CD4-positive, alpha-beta T cell treated with Interleukin-21 for 1 hour (primary cell): ENCODE results near the gene TMEM164.

ENCODE experiments used
- DNase-seq: peaks from one replicate; pipeline ENCODE4 v3.0.0-alpha.2; 2020

TMEM164 gene

DNA sequence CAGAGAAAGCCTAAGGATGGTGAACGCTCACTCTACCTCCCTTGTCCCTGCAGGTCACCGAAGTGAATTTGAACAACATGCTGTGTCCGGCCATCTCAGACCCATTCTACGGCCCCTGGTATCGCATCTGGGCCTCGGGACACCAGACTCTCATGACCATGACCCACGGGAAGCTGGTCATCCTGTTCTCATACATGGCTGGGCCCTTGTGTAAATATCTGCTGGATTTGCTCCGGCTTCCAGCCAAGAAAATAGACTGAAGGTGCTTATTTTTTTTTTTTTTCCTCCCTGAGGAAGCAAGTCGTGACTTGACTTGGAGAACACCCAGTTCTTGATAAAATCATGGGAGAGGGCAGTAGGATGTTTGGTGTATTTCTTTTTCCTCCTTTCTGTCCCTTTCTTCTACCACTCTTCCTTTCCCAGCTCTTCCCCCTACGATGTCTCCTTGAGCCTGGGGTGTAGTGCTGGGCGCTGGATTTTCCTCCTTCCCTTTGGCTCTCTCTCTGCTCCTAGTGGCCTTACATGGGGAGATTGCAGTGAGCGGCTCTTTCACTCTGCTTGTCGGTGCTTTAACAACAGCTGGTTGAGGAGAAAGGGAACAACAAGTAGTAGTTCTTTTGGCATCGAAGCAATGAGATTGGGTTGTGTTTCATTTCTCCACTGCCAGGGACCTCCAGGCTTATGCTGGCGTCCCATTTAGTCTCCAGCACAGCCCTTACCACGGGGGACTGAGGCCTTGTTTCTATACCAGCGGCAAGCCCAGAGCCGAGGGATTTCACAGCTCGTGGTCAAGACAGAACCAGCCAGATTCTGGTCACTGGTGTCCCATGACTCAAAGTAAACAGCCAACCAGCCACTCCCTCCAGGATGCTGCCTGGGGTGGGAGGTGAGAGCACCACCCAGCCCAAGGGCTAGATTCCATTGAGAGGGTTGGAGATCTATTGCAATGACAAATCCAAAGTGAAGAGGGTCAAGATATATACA lies 170.6 kb downstream of the TMEM164 start:
- no peak for DNase-seq

DNA sequence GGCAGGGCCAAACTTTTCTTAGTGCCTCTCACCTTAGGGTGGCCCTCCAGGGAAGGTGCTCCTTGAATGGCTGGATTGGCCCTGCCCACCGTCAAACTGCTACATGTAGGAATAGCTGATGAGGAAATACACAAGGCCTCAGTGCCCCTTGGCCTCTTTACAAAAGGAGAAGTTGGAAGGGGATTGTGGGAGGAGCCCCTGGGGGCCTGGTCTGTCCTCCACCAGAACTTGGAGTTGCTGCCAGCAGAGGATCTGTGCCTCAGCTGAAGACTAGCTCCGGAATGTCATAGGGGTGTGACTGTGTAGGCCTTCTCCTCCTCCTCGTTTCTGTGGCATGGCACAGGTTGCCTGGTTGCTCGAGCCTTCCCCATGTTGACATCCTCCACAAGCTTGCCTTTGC lies 172.2 kb downstream of the TMEM164 start:
- DNase-seq: no peak

DNA sequence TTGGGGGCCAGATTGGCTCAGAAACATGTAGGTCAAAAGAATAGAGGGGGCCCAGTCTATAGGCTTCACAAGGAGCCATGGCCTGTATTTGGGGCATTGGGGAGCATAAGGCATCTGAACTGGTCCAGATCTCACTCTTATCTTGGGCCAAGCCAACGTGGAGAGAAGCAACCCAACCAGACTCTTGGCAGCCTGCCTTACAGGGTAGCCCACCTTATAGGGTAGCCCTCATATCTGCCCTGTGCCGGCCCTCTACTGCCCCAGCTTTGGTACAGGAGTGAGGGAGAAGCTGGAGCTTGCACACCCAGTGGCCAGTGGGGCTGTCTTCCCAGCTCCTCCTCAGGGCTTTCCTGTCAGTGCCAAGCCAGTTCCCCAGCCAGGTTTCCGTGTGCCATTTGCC lies 172.8 kb downstream of the TMEM164 start:
- no peak for DNase-seq

DNA sequence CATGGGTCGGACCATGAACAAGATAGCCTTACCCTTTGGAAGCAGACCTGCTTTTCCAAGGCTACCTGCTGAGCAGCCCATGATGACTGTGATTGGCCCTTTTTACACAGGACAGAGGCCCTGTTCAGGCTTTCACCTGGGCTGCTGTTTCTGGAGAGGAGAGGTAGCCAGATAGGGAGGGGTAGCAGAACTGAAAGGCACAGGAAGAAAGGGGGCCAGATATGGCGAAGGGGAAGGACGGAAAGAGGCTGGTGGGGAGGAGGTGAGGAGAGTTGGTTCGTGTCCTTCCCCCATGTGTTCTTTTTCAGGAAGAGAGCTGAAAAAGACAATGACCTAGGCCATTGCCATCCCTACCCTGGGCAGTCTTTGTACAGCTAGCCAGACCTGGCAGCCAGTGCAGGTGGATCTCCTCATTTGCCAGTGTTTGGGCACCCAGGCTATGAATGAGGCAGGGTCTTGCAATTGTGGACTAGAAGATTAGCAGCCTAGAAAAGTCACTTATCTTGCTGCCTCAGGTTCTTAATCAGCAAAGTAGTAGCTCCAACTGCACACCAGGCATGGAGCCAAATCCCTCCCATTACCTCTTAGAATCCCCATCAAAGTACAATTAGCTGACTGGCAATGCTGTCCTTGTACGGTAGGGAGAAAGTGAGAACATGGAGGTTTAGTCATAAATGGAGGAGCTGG lies 175.4 kb downstream of the TMEM164 start:
- DNase-seq: no peak

DNA sequence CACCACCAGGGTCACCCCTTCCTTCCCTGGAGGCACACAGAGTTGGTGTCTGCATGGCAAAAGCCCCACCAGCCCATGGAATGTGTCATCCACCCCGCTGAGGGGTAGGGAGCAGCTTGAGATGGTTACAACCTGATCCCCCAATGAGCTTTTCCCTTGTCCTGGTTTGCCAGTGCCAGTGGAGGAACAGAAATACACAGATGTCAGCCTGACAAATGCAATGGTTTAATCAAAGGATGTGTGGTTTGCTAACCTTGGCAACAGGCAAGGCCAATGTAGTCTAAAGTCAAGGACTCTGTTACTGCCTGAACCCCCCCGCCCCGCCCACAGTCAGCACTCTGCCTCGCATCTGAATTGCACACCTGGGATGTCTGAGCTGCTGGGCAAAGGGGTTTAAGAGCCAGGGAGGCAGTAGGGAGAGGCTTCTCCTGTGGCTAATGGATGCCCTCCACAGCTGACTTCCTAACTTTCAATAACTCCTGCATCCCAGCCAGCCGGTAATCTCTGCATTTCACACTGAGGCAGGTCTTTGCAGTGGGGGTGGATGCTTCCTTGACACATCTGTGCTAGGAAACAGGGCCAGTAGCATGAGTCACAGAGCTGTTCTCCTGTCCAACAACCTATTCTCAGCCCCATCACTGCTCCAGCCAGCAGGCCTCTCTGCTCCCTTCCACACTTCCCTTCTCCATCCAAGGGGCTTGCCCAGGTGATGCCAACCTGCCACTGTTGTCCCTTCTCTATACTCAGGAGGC lies 177.4 kb downstream of the TMEM164 start:
- DNase-seq: no peak

DNA sequence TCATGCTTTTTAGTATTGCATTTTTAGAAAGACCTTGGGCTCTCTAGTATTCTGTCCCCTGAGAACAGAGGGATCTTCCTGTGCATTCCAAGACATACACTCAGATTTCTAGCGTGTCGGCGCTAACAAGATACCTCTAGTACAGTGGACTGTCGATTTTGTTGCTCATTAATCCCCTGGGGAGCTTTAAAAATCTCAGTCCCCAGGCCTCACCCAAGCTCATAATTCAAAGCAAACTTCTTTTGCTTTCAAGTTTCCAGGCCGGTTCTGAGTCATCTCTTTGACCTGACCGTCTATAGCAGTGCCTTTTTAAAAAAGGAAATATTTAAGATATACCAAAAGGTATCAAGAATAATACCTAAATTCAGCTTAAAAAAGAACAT lies 178.0 kb downstream of the TMEM164 start:
- no peak for DNase-seq

DNA sequence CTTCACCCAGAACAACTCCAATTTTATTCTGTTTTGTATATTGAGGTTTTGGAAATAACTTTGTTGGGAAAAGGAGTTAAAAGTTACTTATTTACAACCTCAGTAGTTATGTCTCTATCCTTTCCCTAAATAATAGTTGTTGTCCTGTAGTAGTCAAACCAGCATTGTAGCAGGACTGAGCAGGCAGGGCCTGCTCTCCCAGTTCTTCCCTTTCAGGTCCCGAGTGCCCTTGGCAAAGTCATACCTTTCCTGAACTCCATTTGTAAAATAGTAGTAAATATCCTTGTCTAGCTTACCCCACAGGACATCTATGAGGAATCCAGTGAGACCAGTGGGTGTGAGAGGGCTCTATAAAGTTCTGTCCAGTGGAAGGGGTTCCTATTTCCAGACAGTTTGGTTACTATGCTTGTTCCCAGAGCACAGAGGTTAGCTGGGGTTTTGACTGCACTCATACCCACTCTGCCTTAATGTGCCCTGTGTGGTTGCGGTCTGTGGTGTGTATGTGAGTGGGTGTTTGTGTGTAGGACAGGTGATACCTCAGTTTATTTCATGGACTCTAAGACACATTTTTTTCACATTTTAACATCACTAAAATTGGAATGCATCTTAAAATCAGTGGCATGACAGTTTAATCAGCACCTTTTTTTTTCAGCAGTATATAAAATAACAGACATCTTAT lies 178.7 kb downstream of the TMEM164 start:
- DNase-seq: no peak

DNA sequence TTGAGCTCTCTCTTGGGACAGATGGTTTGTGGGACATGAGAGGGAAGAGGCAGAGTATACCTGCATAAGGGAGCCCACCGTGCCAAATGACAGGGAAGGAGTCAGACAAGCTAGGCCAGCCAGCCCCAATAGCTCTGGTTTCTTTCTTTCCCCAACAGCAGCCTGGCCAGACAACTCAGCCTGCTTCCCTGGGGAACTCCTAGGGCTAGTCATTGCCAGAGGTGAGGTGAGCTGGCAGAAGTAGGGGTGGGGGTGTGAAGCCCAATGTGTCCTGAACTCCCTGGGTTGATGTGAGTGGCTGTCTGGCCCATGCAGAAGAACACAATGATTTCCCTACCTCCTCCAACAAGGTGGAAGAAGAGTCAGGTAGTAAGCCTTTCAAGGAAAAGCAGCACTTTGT lies 179.4 kb downstream of the TMEM164 start:
- DNase-seq: no peak

DNA sequence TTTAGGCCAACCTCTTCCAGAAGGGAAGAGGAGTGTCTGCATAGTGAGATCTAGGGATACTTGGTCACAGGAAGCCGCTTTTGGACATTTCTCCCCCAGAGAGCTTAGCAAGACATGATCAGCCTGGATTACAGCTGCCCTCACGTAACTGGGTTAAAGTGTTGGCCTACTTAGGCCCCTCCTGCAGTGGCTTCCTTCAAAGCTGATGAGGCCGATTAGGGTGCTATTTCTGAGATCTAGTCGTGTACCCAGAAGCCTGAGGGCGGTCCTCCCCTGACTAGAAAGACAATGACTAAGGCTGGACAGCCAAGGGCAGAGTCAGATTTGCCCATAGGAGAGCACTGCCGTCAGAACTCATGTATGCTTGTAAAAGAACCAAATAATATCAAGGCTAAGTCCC lies 180.0 kb downstream of the TMEM164 start:
- no peak for DNase-seq

DNA sequence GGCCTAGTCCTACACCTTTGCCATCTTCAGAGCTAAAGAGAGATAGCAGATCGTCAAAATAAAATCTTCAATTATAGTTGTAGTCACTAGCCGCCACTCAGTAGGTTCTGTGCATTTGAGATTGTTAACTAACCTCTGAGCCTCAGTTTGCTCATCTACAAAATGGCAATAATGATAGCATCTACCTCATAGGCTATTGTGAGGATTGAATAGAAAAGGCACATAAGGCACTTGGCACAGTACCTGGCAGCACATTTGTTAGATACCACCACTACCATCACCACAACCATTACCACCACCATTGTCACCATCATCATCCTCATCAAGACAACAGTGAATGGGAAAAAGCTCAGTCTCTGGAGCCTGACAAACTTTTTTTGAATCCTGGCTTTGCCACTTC lies 180.4 kb downstream of the TMEM164 start:
- no peak for DNase-seq

DNA sequence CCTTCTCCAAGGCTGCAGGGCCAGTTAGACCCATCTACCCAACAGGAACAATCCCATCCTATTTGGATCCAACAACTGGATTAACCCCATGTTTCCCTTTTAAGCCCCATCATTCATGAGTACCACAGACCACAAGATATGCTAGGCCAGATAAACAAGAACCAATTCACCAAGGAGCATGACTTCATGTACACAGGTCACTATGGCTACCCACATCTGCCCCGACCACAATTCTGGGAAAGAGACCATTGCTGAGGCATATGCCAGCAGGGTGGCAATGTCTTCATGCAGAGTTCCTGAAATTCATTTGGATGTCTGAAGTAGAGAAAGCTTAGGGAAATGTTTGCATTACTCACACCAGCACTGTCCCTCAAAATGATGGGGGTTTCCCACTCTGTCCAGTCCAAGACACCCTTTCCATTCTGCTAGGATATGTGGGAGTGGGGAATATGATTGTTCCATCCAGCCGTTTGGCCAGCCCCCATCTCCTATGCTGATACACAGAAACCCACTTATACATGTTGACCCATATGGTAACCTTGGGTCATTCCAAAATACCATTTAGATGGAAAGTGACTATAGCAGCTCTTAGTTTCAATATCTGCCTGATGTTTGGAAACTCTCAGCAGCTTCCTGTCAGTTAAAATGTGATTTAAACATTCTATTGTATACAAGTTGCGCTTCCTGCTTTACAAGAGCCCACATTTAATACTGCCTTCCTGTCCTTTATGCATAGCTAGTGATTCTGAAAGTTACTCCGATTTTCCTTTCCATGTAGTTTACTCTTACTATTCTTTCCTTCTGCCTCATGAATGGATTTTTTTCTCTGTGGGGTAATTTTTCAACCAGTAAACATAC lies 186.0 kb downstream of the TMEM164 start:
- DNase-seq: no peak

DNA sequence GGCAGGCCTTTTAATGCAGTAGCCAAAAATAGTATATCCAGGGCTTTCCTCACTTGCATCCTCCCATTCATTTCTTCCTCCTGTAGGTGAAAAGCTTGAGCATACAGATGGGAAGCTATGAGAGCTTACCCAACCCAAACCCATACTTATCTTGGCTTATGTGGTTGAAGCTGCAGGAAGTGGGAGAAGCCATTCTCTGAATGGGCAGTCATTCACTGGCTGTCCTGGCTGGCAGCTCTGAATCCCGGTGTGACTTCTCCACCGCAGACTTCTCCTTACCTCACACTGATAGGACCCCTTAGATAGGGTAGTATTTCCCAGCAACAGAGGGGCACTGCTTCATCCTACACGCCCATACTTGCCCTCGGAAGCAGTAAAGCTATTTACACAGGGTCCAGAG lies 189.6 kb downstream of the TMEM164 start:
- DNase-seq: no peak

DNA sequence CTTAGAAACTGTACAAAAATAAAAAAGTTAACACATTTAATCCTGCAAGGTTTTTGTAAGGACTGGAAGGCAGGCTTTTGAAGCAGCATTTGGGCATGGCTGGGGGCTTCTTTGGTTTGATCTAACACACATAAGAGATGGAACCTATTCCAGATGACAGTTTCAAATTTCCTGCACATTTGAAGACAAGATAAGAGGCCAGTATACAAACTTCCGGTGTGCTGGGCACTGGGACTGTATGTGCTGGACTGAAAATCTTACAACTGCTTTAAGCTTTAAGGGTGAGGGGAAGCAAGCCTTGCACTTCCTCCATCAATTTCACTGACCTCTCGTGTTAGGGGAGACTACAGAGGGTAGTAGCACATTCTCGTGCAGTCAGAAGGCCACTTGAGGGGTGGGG lies 192.1 kb downstream of the TMEM164 start:
- no peak for DNase-seq

DNA sequence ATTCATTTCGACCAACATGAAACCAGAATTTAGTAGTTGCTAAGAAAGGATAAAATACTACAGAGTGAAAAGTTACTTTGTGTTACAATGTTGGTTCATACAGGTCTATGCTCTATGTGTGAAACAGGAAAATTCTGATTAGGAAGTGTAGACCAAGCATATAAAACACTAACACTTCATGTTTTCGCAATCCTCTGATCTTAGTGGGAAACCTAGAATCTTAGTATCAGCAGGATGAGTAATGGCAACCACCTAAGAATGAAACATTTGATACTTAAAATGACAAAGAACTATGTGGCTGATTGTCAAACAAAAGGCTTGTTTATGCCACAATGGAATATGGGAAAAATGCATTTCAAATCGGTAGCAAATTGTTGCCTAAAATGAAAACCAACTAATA lies 198.9 kb downstream of the TMEM164 start:
- DNase-seq: no peak

DNA sequence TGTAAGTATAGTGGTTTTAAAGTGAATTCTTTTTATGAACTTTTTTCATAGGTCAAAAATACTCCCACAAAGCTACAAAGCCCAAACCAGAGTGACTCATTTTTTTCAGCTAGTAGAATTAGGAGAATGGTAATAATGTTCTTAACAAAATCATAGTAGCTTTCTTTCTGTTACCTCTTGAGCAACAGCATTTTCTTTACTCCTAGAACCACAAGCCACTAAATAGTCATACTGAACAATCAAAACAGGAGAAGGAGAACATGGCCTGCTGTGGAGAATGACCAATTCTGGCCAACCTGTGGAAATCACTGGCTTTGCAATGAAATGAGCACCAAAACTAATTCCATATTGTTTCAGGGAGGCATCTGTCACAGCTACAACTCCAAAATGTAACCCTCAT lies 202.1 kb downstream of the TMEM164 start:
- DNase-seq: no peak

DNA sequence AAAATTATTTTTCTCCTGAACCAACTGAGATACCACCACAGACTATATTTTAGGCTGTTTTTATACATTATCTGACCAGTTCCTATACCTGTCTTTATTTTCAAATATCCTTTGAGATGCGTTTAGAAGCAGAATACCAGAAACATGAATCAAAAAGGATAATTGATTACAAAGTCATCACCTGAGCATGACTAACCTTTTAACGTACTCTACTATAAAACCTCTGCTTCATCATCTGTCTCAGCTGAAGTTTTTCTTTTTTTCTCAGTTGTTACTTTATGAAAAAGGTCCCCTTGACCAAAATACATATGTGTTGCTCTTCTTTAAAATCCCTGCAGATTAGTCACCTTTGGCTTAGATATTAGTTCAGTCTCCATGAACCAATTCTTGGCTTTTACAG lies 205.2 kb downstream of the TMEM164 start:
- DNase-seq: no peak

DNA sequence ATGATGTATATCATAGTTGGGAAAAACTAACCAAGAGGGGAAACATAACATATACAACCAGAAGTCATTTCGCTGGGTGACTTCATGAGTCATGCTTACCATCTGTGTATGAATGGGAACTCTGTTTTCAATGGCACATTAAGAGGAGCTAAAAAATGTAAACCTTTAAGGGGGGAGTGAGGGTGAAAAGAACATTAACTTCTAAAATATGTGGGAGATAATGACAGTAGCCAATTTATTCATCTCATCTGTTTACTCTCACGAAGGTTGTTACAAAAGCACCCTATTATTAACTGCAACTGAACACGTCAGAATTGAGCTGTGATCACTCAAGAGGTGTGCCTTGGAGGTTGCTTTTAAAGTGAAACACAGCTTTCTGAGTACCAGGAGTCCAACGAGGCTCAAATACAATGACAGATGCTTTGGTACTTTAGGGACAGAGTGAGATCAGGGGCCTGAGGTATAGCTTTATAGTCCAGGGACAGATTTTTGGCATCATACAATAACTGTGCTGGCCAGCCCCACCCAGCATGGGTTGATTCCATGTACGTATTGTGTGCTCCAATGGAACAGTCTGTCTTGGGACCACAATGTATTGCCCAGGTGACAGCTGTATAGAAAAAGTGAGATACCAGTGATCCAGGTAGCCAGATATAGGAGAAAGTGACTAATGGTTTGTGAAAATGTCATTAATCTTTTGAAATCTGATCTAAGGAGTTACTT lies 207.7 kb downstream of the TMEM164 start:
- DNase-seq: no peak

DNA sequence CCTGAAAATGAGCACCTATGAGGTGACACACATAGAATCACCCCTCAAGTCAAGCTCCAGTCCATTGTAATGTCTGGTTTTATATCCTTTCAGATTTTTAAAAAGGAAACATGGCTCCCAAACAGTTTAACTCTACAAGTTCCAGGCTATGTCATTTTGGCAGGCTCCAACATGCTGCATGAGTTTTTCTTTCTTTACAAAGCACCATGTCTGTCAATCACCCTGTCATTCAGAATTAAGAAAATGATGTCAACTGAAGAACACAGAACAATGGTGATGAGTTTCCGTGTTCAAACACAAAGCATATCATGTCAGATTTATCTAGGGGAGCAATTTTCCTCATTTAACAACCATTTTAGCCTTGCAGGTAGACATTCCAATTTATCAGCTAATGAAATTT lies 208.4 kb downstream of the TMEM164 start:
- DNase-seq: no peak

DNA sequence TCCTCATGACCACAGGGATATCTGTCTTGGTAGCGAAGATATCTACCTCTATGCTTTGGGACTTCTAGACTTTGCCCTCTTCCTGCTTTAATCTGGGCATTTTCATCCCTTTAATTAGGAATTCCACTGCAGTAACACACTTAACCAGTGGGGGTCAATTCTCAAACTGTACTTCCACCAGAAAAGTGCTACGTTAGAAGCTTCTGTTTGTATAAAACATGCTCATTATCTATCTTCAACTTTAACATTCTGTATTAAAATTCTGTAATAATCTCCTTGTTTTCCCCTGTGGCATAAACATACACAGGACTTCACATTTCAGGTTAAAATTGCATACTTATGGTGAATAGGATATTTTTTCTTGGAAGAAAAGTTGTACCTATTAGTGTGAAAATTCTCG lies 209.4 kb downstream of the TMEM164 start:
- no peak for DNase-seq

DNA sequence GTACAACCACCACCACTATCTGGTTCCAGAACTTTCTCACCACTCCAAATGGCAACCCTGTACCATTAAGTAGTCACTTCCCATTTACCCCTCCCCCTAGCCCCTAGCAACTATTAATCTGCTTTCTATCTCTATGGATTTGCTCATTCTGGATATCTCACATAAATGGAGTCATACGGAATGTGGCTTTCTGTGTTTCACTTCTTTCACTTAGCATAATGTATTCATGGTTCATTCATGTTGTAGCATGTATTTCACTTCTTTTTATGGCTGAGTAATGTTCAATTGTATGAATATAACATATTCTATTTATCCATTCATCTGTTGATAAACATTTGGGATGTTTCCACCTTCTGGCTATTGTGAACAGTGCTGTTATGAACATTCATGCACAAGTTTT lies 210.3 kb downstream of the TMEM164 start:
- no peak for DNase-seq

DNA sequence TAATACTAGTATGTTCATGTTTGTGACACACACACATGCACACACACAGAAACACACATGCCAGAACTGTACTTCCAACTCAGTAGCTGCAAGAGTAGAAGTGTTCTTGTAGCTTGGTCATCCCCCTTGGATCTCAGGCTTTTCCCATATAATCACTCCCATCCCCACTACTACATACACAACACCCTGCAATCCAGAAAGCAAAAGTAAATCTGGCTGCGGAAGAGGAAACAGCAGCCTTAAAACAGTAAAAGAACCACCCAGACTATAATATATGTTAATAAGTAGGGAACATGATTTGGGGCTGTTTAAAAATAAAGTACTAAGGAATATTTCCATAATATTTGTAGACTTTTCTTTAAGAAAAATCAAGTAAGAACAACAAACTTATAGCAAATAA lies 211.8 kb downstream of the TMEM164 start:
- no peak for DNase-seq
